Stimulated activated CD8-positive, alpha-beta memory T cell treated with anti-CD3 and anti-CD28 coated beads, Interleukin-7, amount 100 ng/mL, for 24 hours (primary cell): ENCODE results near the gene AKAP11.

ENCODE experiments used
- DNase-seq: peaks from one replicate; pipeline ENCODE4 v3.0.0-alpha.2; 2020; ENCODE audit warnings: low read depth

AKAP11 gene

DNA sequence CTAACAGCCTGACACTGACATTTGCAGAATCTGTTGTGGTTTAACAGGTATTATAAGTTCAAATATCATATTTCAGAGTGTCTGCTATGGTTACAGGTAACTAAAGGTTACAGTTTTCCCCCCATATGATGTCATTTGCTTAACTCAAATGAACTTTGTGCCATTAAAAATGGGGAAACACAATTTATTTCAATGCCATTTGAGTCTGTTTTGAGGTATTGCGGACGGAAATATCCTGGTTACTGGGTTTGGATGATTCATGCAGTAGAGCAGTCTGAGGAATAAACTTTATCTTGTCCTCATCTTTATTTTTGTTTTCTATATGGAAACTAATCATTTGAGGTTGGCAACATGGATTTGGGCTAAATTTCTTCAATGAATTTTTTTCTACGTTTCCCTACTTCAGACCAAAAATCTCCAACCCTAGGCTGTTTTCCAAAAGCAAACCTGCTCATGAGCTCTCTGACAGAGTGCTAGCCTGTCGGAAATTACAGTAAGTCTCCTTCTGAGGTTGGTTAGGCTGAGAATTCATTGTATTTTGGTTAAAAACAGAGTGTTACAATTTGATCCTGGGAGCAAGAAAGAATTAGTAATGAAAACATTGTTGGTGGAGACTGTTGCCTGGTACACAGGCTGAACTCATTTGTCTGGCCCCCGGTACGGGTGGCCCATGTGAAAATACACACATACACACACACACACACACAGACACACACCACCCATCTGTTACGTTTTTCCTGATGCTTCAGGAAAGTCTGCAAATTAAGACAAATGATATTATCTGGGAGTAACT, 66.1 kb downstream of the AKAP11 start:
- no peak for DNase-seq

DNA sequence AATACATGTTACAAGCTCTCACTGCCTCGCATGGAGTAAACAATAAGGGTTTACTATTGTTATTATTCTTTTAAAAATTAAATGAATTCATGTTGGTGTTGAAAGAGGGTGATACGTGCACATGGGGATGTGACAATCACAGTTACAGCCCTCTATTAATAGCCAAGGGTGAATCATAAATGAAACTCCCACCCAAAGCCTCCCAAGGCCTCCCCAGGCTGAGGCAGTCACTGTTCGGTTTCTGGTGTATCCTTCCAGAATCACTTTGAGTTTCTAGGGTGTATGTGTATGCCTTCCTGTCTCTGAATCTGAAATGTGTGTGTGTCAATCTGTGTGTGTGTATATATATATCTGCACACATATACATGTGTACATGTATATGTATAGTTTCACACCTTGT, 73.4 kb downstream of the AKAP11 start:
- DNase-seq, result no peak

DNA sequence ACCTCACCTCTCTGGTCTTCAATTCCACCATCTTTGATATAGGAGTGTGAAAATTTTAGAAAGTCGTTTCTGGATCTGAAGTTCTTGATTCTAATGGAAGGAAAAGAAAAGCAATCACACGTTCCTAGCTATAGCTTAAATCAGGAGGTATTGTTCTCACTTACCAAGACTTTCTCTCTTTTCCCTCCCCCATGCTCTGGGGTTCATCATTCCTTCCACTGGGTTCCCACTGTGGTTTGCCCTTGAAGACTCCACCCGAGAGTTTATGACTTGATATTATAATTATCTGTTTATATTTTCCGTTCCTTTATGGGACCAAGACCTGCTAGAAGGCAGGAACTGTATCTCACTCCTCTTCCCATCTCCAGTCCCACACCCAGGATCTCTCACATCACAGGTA, 76.6 kb downstream of the AKAP11 start:
- no peak for DNase-seq

DNA sequence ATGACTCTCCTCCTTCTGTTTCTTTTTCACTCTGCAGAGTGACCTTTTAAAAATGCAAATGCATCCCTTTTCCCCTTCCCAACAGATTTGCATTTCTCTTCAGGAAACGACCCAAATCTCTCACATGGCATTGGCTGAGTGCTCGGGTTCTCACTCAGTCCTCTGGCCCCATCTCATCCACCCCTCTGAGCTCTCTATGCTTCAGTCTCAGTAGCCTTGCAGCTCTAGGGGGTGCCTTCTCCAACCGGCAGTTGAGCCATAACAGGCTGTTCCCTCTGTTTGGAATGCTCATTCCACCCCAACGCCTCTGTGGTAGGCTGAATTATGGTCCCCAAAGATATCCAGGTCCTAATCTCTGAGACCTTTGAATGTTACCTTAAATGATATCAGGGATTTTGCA, 78.2 kb downstream of the AKAP11 start:
- no peak for DNase-seq

DNA sequence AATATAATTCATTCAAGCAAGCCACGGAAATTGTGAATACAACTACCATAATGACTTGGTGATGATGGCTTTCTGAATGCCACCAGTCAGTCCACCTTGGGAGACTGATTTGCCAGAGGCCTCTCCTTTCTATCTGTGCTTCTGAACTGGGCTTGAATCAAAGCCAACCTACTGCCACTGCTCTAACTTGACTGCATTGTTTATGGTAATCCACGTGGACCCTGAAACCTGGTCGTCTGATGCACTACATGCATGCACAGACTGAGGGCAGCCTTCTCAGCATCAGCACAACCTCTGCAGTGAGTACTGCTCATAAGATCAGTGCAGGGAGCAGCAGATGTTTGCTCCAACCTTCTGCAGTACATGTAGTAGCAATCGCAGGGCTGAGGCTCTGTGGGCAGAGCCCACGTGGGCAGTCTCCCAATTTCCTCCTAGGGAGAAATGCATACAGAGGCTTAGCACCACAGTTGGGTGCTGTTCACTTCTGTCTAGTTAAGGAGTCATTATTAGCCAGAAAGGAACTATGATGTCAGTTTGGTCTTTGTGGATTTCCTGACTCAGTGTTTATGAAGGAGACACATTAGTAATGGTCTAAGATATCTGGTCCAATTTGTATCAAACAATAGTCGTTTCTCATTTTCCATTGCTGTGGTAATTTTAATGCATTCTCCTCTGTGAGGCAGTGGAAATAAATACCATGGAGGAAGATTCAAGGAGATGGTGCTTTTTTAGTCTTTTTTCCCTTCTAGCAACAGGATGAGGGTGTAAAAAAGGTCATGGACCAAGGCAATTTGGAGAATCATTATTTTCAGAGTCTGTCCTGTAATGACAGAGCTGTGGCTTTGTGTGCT, 82.5 kb downstream of the AKAP11 start:
- DNase-seq, result no peak

DNA sequence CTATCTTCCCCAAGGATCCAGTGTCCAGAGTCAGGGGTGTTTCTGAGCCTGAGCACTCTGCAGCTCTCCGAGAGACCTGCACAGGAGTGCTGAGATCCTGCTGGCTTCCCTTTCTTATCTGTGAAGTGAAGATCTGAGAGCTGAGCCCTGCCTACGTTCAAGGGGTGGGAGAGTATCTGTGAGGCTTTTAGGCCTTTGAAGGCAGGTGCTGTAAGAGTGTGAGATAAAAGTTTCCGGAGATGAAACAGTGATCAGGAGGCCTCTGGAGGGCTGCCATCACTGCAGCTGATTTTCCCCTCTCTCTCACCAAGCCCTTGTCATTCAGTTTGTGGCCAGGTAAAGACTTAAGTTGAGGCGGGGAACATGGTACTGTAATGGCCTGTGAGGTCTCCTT, 83.1 kb downstream of the AKAP11 start:
- no peak for DNase-seq

DNA sequence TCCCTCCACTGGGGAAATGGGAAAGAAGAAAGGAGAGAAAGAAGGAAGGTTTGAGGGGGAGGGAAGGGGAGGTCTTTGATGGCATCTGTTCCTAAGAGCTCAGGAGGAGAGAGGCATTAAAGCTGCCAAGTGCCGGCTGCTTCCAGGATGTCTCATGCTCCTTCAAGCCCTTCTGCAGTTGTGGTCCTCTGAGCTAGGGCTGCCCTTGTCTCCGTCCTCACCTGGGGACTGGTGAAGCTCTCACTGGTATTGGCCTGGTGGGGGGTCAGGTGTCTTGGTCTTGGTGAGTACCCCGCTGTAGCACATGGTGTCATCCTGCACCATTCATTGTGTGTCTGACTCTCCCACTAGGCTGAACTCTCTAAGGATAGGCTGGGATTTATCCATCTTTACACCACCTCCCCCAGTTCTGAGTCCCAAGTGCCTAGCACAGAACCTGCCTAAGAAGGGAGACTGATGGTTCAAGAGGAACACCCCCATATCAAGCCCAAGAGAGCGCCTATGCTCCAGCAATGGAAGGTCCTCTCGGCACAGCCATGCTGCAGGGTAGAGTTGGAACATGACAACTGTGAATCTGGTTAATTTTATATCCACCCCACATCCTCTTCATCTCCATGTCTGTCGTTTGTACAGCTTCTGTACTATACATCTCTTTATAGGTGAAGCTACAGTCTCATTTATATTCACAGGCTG, 83.7 kb downstream of the AKAP11 start:
- DNase-seq, result no peak

DNA sequence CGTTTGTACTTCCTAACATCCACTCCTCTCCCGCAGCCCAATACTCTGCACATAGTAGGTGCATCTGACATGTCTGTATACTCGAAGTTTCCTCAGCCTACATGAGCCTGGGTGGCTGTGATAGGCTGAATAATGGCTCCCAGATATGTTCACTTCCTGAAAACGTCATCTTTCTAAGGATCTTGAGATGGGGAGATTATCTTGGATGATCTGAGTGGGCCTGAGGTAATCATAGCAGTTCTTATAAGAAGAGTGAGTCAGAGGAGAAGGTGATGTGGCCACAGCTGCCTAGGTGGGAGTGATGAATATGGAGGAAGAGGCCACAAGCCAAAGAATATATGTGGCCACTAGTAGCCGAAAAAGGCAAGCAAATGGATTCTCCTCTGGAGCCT, 84.2 kb downstream of the AKAP11 start:
- DNase-seq, result no peak

DNA sequence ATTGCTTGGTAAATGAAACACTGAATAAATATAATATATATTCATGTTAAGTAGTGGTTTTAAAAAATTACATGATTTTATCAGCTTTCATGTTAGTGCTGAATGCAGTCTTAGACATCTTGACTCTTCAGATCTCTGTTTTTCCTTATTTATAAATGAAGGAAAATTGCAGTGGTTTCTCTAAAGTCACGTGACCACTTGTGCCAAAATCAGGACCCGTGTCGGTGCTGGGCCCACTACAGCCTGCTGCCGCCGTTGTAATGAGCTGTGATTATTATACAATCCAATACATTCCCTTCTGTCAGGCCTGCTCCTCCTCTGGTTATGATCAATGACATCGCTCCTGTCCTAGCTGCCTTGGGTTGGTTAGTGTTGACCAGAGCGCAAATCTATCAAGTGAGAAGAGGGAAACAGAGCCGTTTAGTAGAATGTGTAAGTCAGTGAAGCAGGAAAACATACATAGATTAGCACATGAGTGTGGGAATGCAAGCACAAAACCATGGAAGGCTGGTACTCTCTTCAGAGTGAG, 88.2 kb downstream of the AKAP11 start:
- DNase-seq, result no peak

DNA sequence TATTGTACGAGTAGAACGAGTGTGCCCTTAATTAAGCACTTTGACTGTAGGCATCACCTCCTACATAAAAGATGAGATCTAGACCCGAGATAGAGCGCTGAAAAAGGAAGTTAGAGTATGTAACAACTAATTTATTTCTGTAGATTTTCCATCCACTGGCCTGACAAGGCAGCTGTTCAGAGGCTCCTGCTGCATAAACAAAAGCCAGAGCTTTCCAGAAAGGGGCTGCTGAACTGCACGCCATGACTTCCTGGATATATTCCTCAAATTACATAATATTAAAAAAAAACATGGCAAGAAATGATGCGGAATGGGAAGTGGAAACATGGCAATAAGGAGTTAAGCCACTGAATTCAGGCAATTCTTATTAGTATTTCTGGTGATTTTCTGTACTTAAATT, 89.7 kb downstream of the AKAP11 start:
- no peak for DNase-seq

DNA sequence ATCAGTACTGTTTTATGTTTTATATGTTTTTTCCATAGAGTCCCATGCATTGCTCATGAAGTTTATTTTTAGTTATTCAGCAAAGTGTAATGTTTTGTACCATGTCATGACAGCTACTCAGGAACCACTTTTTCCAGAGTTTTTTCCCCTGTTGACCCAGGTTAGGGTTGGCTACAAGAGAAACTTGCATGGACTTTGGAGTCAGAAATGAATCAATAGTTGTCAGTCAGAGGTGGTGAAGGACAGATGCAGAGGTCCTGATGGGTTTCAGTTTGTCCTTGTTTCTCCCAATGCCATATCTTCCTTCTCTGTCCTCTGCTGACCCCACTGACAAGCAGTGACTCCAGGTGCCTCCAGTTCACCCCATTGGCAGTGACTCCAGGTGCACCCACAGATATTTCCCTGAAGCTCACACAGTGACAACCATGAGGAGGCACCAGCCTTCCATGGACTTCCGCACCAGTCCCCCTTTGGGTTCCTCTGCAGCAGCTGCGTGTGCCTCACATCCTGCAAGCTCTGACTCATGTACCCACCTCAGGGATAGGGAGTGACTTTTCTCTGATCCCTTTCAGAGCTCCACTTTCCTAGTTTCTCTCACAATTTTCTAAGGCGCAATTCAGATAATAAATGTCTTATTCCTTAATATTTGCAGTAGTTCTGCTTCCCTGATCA, 92.1 kb downstream of the AKAP11 start:
- DNase-seq, result no peak

DNA sequence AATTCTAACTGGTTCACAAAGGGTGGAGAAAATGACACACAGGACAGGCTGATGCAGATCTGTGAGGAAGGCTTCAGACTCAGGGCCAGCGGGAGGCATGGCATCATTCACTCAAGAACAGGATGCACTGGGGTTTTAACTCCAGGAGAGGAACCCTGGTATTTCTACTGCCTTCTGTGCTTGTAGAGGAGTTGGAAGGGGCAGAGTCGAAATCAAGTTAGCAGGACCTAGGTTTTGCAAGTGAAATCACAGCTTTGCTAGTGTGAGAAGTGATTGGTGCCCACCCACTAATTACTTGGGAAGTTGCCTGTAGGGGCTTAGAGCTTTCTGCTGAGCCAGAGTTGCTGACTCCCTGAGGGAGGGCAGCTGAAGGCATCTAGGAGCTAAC, 92.7 kb downstream of the AKAP11 start:
- DNase-seq, result no peak

DNA sequence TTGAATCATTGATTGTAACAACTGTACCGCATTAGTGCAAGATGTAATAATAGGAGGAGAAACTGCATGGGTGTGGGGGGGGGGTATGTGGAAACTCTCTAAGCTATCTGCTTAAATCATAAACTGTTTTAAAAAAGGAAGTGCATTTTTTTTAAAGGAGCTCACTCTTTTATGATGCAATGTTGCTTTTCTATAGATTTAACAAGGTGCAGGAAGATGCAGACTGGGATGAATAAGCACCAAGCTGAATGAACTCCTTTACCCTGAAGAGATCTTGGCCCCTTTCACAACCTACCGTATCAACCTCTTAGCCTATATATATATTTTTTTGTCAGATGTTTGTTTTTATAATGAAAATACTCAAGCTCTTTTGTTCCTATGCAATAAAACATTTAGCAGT, 95.9 kb downstream of the AKAP11 start:
- DNase-seq, result no peak

DNA sequence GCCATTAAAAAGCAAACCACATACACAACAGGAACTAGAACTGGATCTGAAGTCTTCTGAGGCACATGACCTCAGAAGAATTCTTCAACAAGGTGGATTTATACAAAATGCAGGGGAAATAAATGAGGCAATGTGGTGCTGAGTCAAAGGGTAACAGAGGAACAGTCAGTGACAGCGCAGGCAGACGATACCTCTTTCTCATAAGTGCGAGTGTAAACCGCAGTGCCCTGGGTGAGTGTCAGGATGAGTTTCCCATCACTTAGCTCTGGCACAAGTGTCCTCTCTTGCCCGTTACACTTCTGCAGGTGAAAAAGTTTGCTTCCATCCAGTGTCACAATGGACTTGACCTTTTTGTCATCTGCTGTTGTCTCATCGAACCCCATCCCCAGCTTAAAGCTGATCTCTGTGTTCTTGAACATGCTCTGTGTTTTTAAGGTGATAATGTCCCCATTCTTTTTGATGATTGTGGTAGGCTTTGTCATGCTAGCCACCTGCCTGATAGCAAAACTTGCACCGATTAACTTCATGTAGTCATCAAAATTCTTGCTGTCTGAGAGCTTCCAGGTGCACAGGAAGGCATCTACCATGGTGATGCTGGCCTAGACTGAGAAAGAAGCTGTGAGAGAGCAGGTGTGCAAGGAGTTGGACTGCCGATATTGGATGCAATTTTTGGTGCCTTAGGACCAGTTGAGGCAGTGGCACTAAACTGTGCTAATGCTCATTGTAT, 97.3 kb downstream of the AKAP11 start:
- no peak for DNase-seq

DNA sequence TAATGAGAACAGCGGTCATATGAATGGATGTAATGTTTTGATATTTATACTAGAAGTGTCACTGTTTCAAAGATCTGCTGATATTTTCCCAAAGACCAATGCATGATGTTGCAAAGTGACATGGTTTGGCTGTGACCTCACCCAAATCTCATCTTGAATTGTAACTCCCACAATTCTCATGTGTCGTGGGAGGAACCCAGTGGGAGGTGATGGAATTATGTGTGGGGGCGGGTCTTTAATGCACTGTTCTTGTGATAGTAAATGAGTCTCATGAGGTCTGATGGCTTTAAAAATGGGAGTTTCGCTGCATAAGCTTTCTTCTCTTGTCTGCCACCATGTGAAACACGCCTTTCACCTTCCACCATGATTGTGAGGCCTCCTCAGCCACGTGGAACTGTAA, 98.3 kb downstream of the AKAP11 start:
- no peak for DNase-seq
